ENCODE results near the gene ALDH9A1.

ALDH9A1 gene

GRCh38 chr1:165623624-165624023 is 74.7 kb downstream of the ALDH9A1 start:
- DNase-seq (ENCODE audit: low read depth in 3 of 3) = no peak

DNA sequence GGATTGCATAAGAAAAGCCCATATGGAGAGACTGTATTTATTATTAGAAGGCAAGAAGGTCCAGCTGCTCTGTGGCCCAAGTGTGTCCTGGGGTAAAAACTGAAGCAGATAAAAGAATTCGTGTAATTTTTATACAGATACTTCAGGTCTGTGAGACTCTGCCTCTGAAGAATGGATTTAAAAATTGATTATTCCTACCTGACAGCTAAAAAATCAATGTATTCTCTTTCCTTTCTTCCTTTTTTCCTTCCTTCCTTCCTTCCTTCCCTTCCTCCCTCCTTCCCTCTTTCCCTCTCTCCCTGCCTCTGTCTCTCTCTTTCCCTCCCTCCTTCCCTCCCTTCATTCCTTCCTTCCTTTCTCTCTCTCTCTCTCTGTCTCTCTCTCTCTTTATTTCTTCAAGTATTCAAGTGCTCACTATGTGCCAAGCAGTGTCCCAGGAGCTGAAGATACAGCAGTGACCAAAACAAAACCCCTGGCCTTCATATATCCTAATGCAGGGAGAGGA is 78.7 kb downstream of the ALDH9A1 start:
- DNase-seq (ENCODE audit: low read depth in 3 of 3) = no peak

GRCh38 chr1:165616987-165617546 is 81.3 kb downstream of the ALDH9A1 start:
- no peak for DNase-seq (ENCODE audit: low read depth in 3 of 3)

DNA sequence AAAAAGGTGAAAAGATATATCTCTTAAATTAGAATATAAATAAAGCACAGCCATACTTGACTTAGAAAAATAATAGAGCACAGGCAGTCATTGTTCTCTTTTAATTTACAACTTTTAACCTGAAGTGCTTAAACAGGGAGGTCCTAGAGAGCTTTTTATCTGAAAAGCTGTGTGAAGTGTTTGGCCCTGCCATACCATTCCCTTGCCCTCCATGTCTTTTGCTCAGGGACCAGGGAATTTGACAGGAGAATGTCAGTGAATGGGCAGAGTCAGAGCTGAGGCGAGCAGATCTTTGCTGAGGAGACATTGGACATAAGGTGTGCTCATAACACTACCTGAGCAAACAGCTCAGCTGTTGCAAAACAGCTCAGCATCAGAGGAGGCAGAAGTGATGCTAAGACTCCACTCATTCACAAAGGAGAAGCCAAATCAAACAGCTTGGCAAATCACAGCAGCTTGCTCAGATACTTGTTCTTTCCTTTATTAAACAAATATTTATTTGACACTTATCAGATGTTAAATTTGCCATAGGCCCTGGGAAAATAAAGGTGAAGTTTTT is 82.2 kb downstream of the ALDH9A1 start:
- no peak for DNase-seq (ENCODE audit: low read depth in 3 of 3)

All from stimulated activated CD4-positive, alpha-beta T cell treated with anti-CD3 and anti-CD28 coated beads, TNF-alpha, amount 100 ng/mL, for 4 hours (primary cell).